Sigmoid colon (tissue), 7 donors: ENCODE results near the gene TM4SF18. TPM values are rescaled to one million over a fixed set of nuclear protein-coding genes. Genes with fewer than 3 reads are reported as not detected.

Source experiments
- DNase-seq: peaks from one replicate; pipeline ENCODE4 v3.0.0-alpha.2; 2019
- H3K27ac ChIP-seq, 4 donors: fragments of 200-600 bp; sonication (generic); one replicate each; pipeline ENCODE4 v1.5.1; 2016 to 2019; ENCODE audit warnings: mild to moderate bottlenecking in 1 of 4
- H3K27me3 ChIP-seq, 3 donors: fragments of 200-600 bp; sonication (generic); one replicate each; pipeline ENCODE4 v1.5.1; 2019; ENCODE audit warnings: mild to moderate bottlenecking in 1 of 3
- H3K36me3 ChIP-seq, 4 donors: fragments of 200-600 bp; sonication (generic); one replicate each; pipeline ENCODE4 v1.5.1; 2016 to 2019
- H3K4me1 ChIP-seq, 4 donors: fragments of 200-600 bp; sonication (generic); one replicate each; pipeline ENCODE4 v1.5.1; 2017 to 2019
- H3K4me3 ChIP-seq, 4 donors: fragments of 200-600 bp; sonication (generic); one replicate each; pipeline ENCODE4 v1.5.1; 2017 to 2019; ENCODE audit warnings: mild to moderate bottlenecking in 2 of 4, moderate library complexity in 1 of 4
- H3K9me3 ChIP-seq, 4 donors: fragments of 200-600 bp in 3 of 4; sonication (generic) in 3 of 4; one replicate each; pipeline versions ENCODE4 v1.5.1 to v1.6.1; 2013 to 2019
- EP300 ChIP-seq, 4 donors: sonication (generic); formaldehyde crosslinking; IDR thresholded peaks; one replicate each; pipeline ENCODE4 v1.6.1; 2017; ENCODE audit warnings: antibody characterized with exemption in 4 of 4
- POLR2A ChIP-seq, 2 donors: fragments of 450-650 bp; IDR thresholded peaks; one replicate each; pipeline ENCODE4 v1.6.1; 2016; ENCODE audit warnings: antibody characterized with exemption in 2 of 2, mild to moderate bottlenecking in 2 of 2, moderate library complexity in 2 of 2
- POLR2AphosphoS5 ChIP-seq, 4 donors: sonication (generic); formaldehyde crosslinking; IDR thresholded peaks; one replicate each; pipeline ENCODE4 v1.6.1; 2017; ENCODE audit warnings: antibody characterized with exemption in 4 of 4
- WGBS, 2 donors: extraction: QIAGEN DNeasy Blood & Tissue Kit; methylation state at CpG; one replicate each; pipeline ENCODE4 v1.1.7; 2013; 5-methylcytosine and 5-hydroxymethylcytosine counted together
- intact Hi-C: fragments of 100-400 bp; cut with DNase I; formaldehyde crosslinking; loops from one replicate; pipeline ENCODE4 v1.15.1; 2023
- polyA plus RNA-seq, 3 donors: library from polyadenylated mRNA; stranded (reverse); fragments of 200-250 nt; gene quantifications; one replicate each; pipeline ENCODE4 v1.2.3, GENCODE V29; 2013
- total RNA-seq, 4 donors: library from RNA; depleted of rRNA; stranded (reverse); fragments of >200 nt; gene quantifications; one replicate each; pipeline ENCODE4 v1.1.0, GENCODE V29; 2016
- TF ChIP-seq, protein P1 (sequence below), 4 experiments: fragments of 450-650 bp in 3 of 4; fragments of 200-600 bp in 1 of 4; IDR thresholded peaks; one replicate each; pipeline ENCODE4 v1.5.1; 2016 to 2019; ENCODE audit warnings: antibody characterized with exemption in 4 of 4, mild to moderate bottlenecking in 3 of 4, moderate library complexity in 2 of 4
- donor health status: healthy with polysubstance abuse.
- donor health status: Bipolar disorder and iron deficiency.
- donor health status: healthy.

Gene TM4SF18
- total and polyA plus RNA-seq, 7 donors = 0.46 to 11.6 (median 2.3) TPM

DNA sequence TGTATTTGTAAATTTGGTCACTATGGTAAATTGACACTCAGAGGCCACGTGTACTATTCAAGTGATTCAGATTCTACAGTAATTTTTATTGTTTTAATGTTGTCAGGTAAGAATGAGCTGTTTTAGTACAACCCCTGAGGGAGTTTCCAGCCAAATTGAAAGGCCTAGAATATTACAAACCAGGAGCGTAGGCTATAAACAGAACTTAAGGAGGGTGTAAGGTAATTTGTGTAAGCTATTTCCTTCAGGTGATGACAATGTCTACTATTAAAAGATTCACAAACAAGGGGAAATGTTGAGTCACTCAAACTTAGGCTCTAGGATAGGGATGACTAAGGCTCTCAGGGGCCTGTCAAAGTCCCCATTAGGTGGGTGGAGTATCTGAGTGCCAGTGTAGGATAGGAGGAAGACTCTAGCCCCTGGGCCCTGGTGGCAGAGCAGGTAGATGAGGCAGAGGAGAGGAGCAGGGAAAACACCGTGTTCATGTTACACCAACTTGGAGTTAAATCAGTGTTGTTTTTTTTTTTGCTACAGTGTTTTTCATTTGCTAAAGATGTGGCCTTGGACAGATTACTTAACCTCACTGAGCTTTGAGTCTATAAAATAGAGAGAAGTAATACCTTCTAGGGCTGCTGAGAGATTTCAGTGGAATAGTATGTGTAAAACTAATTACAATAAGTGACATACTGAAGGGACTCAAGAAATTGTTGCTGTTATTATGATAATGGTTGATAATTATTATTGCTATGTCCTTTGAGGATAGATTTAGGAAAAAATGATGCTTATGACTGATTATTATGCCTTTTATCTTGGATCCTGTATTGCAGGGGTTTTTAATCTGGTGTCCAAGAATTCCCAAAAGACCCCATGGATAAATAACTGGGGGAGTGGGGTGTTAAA, 33.8 kb upstream of the TM4SF18 start:
- Histone ChIP-seq H3K27ac (peak overlapping the region in 2 of 4 donors; percentile 13 to 51), H3K9me3 (no peaks in the 10 kb centered on the region)

DNA sequence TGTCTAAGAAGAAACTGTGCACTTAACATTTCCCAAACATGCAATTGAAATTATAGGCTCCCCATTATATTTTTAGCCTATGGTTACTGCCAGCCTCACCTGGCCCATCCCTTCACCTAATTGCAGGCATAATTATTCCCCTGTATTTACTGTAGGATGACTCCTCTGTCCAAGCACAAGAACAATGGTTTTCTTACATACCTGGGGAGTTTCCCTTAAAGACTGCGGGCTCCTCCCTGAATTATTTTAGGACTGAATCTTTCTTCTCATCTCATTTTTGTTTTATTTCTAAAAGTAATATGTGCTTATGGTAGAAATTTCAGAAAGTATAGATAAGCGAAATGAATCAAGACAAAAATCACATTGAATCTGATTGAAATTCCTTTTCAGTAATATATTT, 32.6 kb upstream of the TM4SF18 start:
- no peak for DNase-seq
- TF ChIP-seq EP300 (IDR thresholded peaks at IDR 0.05) = no peak
- TF ChIP-seq, protein P1, sequence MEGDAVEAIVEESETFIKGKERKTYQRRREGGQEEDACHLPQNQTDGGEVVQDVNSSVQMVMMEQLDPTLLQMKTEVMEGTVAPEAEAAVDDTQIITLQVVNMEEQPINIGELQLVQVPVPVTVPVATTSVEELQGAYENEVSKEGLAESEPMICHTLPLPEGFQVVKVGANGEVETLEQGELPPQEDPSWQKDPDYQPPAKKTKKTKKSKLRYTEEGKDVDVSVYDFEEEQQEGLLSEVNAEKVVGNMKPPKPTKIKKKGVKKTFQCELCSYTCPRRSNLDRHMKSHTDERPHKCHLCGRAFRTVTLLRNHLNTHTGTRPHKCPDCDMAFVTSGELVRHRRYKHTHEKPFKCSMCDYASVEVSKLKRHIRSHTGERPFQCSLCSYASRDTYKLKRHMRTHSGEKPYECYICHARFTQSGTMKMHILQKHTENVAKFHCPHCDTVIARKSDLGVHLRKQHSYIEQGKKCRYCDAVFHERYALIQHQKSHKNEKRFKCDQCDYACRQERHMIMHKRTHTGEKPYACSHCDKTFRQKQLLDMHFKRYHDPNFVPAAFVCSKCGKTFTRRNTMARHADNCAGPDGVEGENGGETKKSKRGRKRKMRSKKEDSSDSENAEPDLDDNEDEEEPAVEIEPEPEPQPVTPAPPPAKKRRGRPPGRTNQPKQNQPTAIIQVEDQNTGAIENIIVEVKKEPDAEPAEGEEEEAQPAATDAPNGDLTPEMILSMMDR (IDR thresholded peaks at IDR 0.05) = no peak
- TF ChIP-seq POLR2AphosphoS5 (IDR thresholded peaks at IDR 0.05) = no peak
- TF ChIP-seq POLR2A (IDR thresholded peaks at IDR 0.05) = no peak
- Histone ChIP-seq H3K9me3 (no peaks in the 10 kb centered on the region), H3K4me3 (no peak overlapping the region), H3K27me3 (no peaks in the 10 kb centered on the region), H3K27ac (peak overlapping the region in 1 of 4 donors; percentile 51), H3K36me3 (no peaks in the 10 kb centered on the region), H3K4me1 (peaks cover 0 to 17% (median 11%) of the 10 kb centered on the region in 4 donors)
- 61 to 82% methylated on average over 2 of the region's 2 CpGs for WGBS, 2 donors
- intact Hi-C loops = no loop called here

More for the DNA sequence above, 33.8 kb upstream of the TM4SF18 start:
- no peaks in the 10 kb centered on the region for H3K36me3 ChIP-seq
- DNase-seq = no peak
- H3K27me3 ChIP-seq = no peaks in the 10 kb centered on the region
- no peak overlapping the region for H3K4me3 ChIP-seq
- WGBS, 2 donors = 17 to 62% methylated on average over 3 of the region's 3 CpGs
- TF ChIP-seq, protein P1 (IDR thresholded peaks at IDR 0.05) = no peak
- TF ChIP-seq POLR2AphosphoS5 (IDR thresholded peaks at IDR 0.05) = peak in 1 of 4 donors; percentile 29
- H3K4me1 ChIP-seq = peaks cover 0 to 26% (median 17%) of the 10 kb centered on the region in 4 donors
- intact Hi-C loops = no loop called here

DNA sequence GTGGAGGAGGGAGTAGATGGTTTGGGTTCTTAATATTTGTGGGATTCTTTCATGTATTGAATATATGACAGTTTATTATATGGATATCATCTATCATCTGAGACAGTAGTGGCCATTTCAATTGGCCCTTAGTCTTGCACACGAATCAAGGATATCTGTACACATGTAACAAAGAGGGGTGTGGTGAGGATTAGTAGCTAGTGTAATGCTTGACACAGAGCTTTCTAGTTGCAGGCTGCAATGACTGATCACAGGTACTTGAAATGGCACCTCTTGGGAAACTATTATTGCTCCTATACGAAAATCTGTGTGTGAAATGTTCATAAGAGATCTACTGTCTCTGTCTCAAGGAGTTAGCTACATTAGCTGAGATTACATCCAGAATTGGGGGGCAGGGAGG, 31.2 kb upstream of the TM4SF18 start:
- Histone ChIP-seq H3K27me3 (no peaks in the 10 kb centered on the region), H3K9me3 (no peaks in the 10 kb centered on the region), H3K4me3 (no peak overlapping the region), H3K27ac (no peak overlapping the region), H3K4me1 (peaks cover 0 to 4% (median 1%) of the 10 kb centered on the region in 4 donors), H3K36me3 (no peaks in the 10 kb centered on the region)
- WGBS, 2 donors = 44 to 79% methylated on average over 2 of the region's 2 CpGs
- TF ChIP-seq POLR2A (IDR thresholded peaks at IDR 0.05) (no peak), EP300 (IDR thresholded peaks at IDR 0.05) (no peak), POLR2AphosphoS5 (IDR thresholded peaks at IDR 0.05) (no peak)
- TF ChIP-seq, protein P1 (IDR thresholded peaks at IDR 0.05) = no peak
- intact Hi-C loops = no loop called here
- DNase-seq = no peak

DNA sequence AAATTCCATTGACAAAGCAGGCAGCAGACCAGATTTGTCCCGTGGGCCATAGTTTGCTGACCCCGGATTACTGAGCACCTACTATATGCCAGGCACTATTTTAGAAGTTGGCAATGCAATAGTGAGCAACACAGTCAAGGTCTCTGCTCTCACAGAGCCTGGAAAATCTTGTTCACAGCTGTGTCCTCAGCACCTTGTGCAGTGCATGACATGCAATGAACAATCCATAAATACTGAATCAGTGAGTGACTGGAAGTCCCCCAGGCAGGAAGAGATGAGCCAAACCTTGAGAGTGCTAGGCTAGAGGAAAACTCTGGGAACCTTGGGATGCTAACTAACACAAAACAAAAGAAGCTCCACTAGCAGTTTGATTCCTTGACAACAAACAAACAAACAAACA, 29.6 kb upstream of the TM4SF18 start:
- DNase-seq = no peak
- Histone ChIP-seq H3K27me3 (no peaks in the 10 kb centered on the region), H3K4me3 (no peak overlapping the region), H3K36me3 (no peaks in the 10 kb centered on the region), H3K9me3 (no peaks in the 10 kb centered on the region), H3K27ac (no peak overlapping the region), H3K4me1 (no peaks in the 10 kb centered on the region)
- no peak for TF ChIP-seq POLR2A (IDR thresholded peaks at IDR 0.05)
- no peak for TF ChIP-seq EP300 (IDR thresholded peaks at IDR 0.05)
- TF ChIP-seq, protein P1 (IDR thresholded peaks at IDR 0.05) = no peak
- no peak for TF ChIP-seq POLR2AphosphoS5 (IDR thresholded peaks at IDR 0.05)
- intact Hi-C loops = no loop called here
- 79 to 85% methylated on average over 2 of the region's 2 CpGs for WGBS, 2 donors
